HCT116 (cell line): ENCODE results near the gene CLEC20A. TPM values are rescaled to one million over a fixed set of nuclear protein-coding genes. Genes with fewer than 3 reads are reported as not detected.

ENCODE experiments used
- ATAC-seq: fragments of 200-7000 bp; cut with Tn5 transposase; 2 replicates; pipeline ENCODE4 v1.9.1; 2020; ENCODE audit warnings: mild to moderate bottlenecking, moderate library complexity
- BruUV-seq: library from RNA; stranded (reverse); fragments of 400-500 nt; replicated peaks from 2 replicates; lab custom pipeline; 2021; lab: Mats Ljungman, UMichigan
- CTCF ChIA-PET: fragments of 300-600 bp; sonication (Branson Sonifier 250); formaldehyde crosslinking; loops from one replicate; lab custom pipeline; 2021; ENCODE audit warnings: antibody characterized with exemption; lab: Charles Lee
- POLR2A ChIA-PET: fragments of 300-600, 350-600 bp; sonication (Branson Sonifier 250); formaldehyde crosslinking; loops from one replicate; lab custom pipeline; 2021; ENCODE audit warnings: antibody characterized with exemption; lab: Charles Lee
- RAD21 ChIA-PET, 2 experiments: fragments of 300-600 bp; sonication (Branson Sonifier 250); formaldehyde crosslinking; loops; one replicate each; lab custom pipeline; 2023; ENCODE audit warnings: low total read pairs in 2 of 2; ENCODE audit not compliant: uncharacterized antibody in 2 of 2, unreplicated experiment in 2 of 2, low non-redundant PET in 1 of 2; lab: Charles Lee
- DNase-seq: peaks from one replicate; pipeline ENCODE4 v3.0.0-alpha.2; 2010; ENCODE audit warnings: low read depth, low spot score
- H2AFZ ChIP-seq: fragments of 200-600 bp; shearing (Covaris generic), sonication (generic); 2 replicates; pipeline ENCODE4 v1.6.1; 2017; ENCODE audit warnings: low read depth, mixed run types, mixed read lengths, antibody characterized with exemption, low read length; ENCODE audit not compliant: poor library complexity, severe bottlenecking
- H3K27ac ChIP-seq: 2 replicates; pipeline ENCODE4 v1.5.1; 2012; ENCODE audit warnings: low read depth, low read length
- H3K27me3 ChIP-seq: fragments of 200-600 bp; sonication (generic); 2 replicates; pipeline ENCODE4 v1.6.1; 2016; ENCODE audit warnings: mixed run types, low read length, mixed read lengths; ENCODE audit not compliant: insufficient read depth
- H3K36me3 ChIP-seq, 2 experiments: fragments of 200-500 bp in 1 of 2; fragments of 200-600 bp in 1 of 2; sonication (Bioruptor generic) in 1 of 2; sonication (generic) in 1 of 2; 2 replicates each; pipeline versions ENCODE4 v1.5.1 to v1.6.1; 2014 to 2016; ENCODE audit warnings: low read length in 2 of 2, inconsistent platforms in 1 of 2, mixed read lengths in 1 of 2, mixed run types in 1 of 2; ENCODE audit not compliant: insufficient read depth in 2 of 2, control insufficient read depth in 1 of 2
- H3K4me1 ChIP-seq, 2 experiments: fragments of 200-600 bp in 1 of 2; sonication (generic) in 1 of 2; 2 replicates each; pipeline versions ENCODE4 v1.5.1 to v1.6.1; 2012 to 2017; ENCODE audit warnings: low read length in 2 of 2, inconsistent platforms in 1 of 2, mild to moderate bottlenecking in 1 of 2, mixed read lengths in 1 of 2, mixed run types in 1 of 2, moderate library complexity in 1 of 2; ENCODE audit not compliant: insufficient read depth in 2 of 2, control insufficient read depth in 1 of 2
- H3K4me2 ChIP-seq: fragments of 200-600 bp; sonication (generic); 2 replicates; pipeline ENCODE4 v1.6.1; 2017; ENCODE audit warnings: mixed run types, low read length, mixed read lengths
- H3K4me3 ChIP-seq, 2 experiments: fragments of 200-600 bp in 1 of 2; sonication (generic) in 1 of 2; replicated peaks in 1 of 2; 2 replicates each; pipeline ENCODE4 v1.5.1; 2011 to 2016; ENCODE audit warnings: low read length in 2 of 2, control low read depth in 1 of 2, low read depth in 1 of 2, mild to moderate bottlenecking in 1 of 2, mixed read lengths in 1 of 2, mixed run types in 1 of 2
- H3K79me2 ChIP-seq: fragments of 200-600 bp; sonication (generic); 2 replicates; pipeline ENCODE4 v1.6.1; 2017; ENCODE audit warnings: mild to moderate bottlenecking, mixed run types, low read length, moderate library complexity, mixed read lengths; ENCODE audit not compliant: insufficient read depth
- H3K9ac ChIP-seq: fragments of 200-600 bp; sonication (generic); 2 replicates; pipeline ENCODE4 v1.6.1; 2016; ENCODE audit warnings: low read length, mixed read lengths
- H3K9me2 ChIP-seq: fragments of 200-600 bp; sonication (generic), shearing (Covaris generic); 2 replicates; pipeline ENCODE4 v1.6.1; 2017; ENCODE audit warnings: mixed run types, mild to moderate bottlenecking, moderate library complexity; ENCODE audit not compliant: insufficient read depth
- H3K9me3 ChIP-seq, 2 experiments: fragments of 200-500 bp in 1 of 2; fragments of 200-600 bp in 1 of 2; sonication (Bioruptor generic) in 1 of 2; sonication (generic) in 1 of 2; 2 replicates each; pipeline ENCODE4 v1.6.1; 2014 to 2017; ENCODE audit warnings: low read length in 2 of 2, mixed read lengths in 2 of 2, inconsistent platforms in 1 of 2, low read depth in 1 of 2, mild to moderate bottlenecking in 1 of 2, mixed run types in 1 of 2, moderate library complexity in 1 of 2; ENCODE audit not compliant: control insufficient read depth in 1 of 2, insufficient read depth in 1 of 2
- H4K20me1 ChIP-seq: fragments of 200-600 bp; sonication (generic), shearing (Covaris generic); 2 replicates; pipeline ENCODE4 v1.6.1; 2017; ENCODE audit warnings: mixed run types, mild to moderate bottlenecking, moderate library complexity; ENCODE audit not compliant: insufficient read depth
- CTCF ChIP-seq, 3 experiments: fragments of 200-600 bp in 1 of 3; sonication (generic) in 1 of 3; IDR thresholded peaks in 2 of 3; conservative IDR thresholded peaks in 1 of 3; 2 replicates each; pipeline ENCODE4 v1.5.1; 2012 to 2017; ENCODE audit warnings: low read depth in 2 of 3, low read length in 2 of 3, antibody characterized with exemption in 1 of 3, borderline replicate concordance in 1 of 3, control low read depth in 1 of 3, mild to moderate bottlenecking in 1 of 3, mixed read lengths in 1 of 3, mixed run types in 1 of 3, moderate library complexity in 1 of 3; ENCODE audit not compliant: insufficient read depth in 1 of 3
- ELF1 ChIP-seq: IDR thresholded peaks from 2 replicates; pipeline ENCODE4 v1.6.1; 2012; ENCODE audit warnings: low read depth, borderline replicate concordance
- EZH2 ChIP-seq: fragments of 200-600 bp; sonication (generic); IDR thresholded peaks from 2 replicates; pipeline ENCODE4 v1.6.1; 2017; ENCODE audit warnings: antibody characterized with exemption, mixed run types
- EZH2phosphoT487 ChIP-seq: fragments of 200-600 bp; IDR thresholded peaks from 2 replicates; pipeline ENCODE4 v1.6.1; 2018; ENCODE audit warnings: antibody characterized with exemption, borderline replicate concordance
- POLR2A ChIP-seq: IDR thresholded peaks from 2 replicates; pipeline ENCODE4 v1.7.0; 2011; ENCODE audit warnings: borderline replicate concordance; ENCODE audit not compliant: insufficient read depth, insufficient read length; ENCODE audit errors: extremely low read depth
- POLR2AphosphoS5 ChIP-seq: IDR thresholded peaks from 2 replicates; pipeline ENCODE4 v1.6.1; 2011; ENCODE audit warnings: mild to moderate bottlenecking, low read depth, low read length, moderate library complexity
- intact Hi-C: fragments of 100-400 bp; cut with micrococcal nuclease; formaldehyde crosslinking; loops from 2 replicates; pipeline ENCODE4 v1.10.0; 2022
- total RNA-seq: library from RNA; stranded (reverse); gene quantifications from one replicate; pipeline ENCODE4 v1.2.1, GENCODE V29; 2021; ENCODE audit not compliant: unreplicated experiment

The CLEC20A gene
- total RNA-seq, 1 experiment from 2014 or later = not detected

DNA sequence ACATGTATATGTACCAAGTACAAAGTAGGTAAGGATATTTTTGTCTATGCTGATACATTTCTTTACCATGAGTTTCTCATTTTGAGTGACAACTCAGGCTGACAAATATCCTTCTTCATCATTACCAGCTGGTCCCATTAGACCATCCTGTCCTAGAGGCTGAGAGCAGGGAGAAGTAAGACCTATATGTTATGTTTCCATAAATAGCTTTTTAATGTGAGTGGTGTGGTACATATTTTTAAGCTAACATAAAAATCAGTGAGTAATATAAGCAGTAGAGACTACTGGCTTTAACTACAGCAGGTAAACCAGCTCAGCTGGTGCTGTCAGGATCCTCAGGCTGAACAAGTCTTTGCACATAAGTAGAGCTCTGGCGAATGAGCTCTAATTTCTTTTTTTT is 62.4 kb downstream of the CLEC20A start:
- intact Hi-C loops = no loop called here
- Histone ChIP-seq H3K9me2 (no peaks in the 10 kb centered on the region), H3K4me2 (no peak overlapping the region), H3K9ac (no peak overlapping the region), H2AFZ (no peak overlapping the region), H3K4me1 (no peaks in the 10 kb centered on the region), H3K9me3 (no peaks in the 10 kb centered on the region), H4K20me1 (no peaks in the 10 kb centered on the region), H3K36me3 (no peaks in the 10 kb centered on the region), H3K4me3 (no peak overlapping the region), H3K79me2 (no peaks in the 10 kb centered on the region), H3K27me3 (no peaks in the 10 kb centered on the region), H3K27ac (no peak overlapping the region)
- BruUV-seq = no TSS peak
- POLR2A ChIA-PET = interaction anchor here (0.6 kb wide), 1 partner anchor 10 kb away, joined by 3 read pairs; no protein-coding TSS in a partner anchor
- CTCF ChIA-PET = interaction anchor here (1.0 kb wide), 1 partner anchor 68 kb away, joined by 3 read pairs; no protein-coding TSS in a partner anchor
- no peak for DNase-seq
- RAD21 ChIA-PET = no interaction called here
- no peak for ATAC-seq
- TF ChIP-seq CTCF (IDR thresholded peaks at IDR 0.05 in 2 of 3, conservative IDR thresholded peaks at IDR 0.05 in 1 of 3; ENCODE audit: borderline replicate concordance in 1 of 3, insufficient read depth in 1 of 3, low read depth in 2 of 3, low read length in 2 of 3) = no peak
- TF ChIP-seq POLR2A = no peak
- TF ChIP-seq EZH2 = no peak
- TF ChIP-seq ELF1 = no peak
- no peak for TF ChIP-seq EZH2phosphoT487
- TF ChIP-seq POLR2AphosphoS5 = no peak

Other genes starting within 250 kb of the CLEC20A start
- gene TEX35, start 16.1 kb upstream of the CLEC20A start, total RNA-seq = not detected
- gene RALGPS2, start 228.3 kb upstream of the CLEC20A start, total RNA-seq = 25.6 TPM